GM20000 (cell line): ENCODE measurements around the gene C2orf92.
A peak's percentile ranks its signal among the peaks of the same experiment; 100 is the strongest.

Experiments used
- DNase-seq: peaks from one replicate; pipeline ENCODE4 v3.0.0; 2012; ENCODE audit warnings: low spot score
- TF ChIP-seq, protein P1 (sequence below): IDR thresholded peaks from 2 replicates; pipeline ENCODE4 v1.5.1; 2012; ENCODE audit warnings: mild to moderate bottlenecking, control low read depth; ENCODE audit errors: extremely low read depth, missing control alignments

Gene C2orf92

DNA sequence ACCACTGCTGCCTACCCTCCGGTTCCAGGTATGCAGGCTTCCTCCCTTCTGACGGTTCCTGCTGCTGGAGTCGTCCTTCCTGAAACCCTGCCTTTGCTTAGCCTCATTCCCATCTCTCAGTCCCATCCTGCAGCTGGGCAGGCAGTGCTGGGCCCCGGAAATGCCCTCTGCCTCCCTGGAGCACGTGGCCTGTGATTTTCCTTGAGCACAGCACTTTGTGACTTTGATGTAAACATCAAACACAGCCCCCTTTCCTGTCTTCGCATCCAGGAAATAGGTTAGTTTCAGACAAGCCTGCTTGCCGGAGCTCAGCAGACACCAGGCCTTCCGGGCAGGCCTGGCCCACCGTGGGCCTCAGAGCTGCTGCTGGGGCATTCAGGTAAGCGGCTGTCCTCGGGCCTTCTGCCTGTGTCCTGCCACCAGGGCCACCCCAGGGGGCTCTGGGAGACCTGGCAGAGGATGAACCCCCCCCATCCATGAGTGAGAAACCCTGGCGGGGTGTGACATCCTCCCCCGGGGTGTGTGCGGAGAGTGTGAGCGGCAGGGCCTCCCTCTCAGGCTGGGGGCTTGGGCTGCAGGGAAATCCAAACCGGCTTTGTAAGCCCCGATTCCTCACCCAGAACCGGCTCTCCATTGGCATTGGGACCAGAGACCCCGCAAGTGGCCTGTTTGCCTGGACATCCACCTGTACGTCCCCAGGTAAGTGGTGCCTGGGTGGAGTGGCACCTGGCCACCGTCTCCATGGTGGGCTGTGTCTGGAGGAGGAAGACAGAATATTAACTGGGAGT lies 44.0 kb downstream of the C2orf92 start, which contains the start of gene ZAP70:
TSS of gene ZAP70 (plus strand) at position 281 of the 788 bp plus-strand sequence. CDS start 10,461 bp downstream, outside the sequence.
- TF ChIP-seq, protein P1, sequence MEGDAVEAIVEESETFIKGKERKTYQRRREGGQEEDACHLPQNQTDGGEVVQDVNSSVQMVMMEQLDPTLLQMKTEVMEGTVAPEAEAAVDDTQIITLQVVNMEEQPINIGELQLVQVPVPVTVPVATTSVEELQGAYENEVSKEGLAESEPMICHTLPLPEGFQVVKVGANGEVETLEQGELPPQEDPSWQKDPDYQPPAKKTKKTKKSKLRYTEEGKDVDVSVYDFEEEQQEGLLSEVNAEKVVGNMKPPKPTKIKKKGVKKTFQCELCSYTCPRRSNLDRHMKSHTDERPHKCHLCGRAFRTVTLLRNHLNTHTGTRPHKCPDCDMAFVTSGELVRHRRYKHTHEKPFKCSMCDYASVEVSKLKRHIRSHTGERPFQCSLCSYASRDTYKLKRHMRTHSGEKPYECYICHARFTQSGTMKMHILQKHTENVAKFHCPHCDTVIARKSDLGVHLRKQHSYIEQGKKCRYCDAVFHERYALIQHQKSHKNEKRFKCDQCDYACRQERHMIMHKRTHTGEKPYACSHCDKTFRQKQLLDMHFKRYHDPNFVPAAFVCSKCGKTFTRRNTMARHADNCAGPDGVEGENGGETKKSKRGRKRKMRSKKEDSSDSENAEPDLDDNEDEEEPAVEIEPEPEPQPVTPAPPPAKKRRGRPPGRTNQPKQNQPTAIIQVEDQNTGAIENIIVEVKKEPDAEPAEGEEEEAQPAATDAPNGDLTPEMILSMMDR = no peak

DNA sequence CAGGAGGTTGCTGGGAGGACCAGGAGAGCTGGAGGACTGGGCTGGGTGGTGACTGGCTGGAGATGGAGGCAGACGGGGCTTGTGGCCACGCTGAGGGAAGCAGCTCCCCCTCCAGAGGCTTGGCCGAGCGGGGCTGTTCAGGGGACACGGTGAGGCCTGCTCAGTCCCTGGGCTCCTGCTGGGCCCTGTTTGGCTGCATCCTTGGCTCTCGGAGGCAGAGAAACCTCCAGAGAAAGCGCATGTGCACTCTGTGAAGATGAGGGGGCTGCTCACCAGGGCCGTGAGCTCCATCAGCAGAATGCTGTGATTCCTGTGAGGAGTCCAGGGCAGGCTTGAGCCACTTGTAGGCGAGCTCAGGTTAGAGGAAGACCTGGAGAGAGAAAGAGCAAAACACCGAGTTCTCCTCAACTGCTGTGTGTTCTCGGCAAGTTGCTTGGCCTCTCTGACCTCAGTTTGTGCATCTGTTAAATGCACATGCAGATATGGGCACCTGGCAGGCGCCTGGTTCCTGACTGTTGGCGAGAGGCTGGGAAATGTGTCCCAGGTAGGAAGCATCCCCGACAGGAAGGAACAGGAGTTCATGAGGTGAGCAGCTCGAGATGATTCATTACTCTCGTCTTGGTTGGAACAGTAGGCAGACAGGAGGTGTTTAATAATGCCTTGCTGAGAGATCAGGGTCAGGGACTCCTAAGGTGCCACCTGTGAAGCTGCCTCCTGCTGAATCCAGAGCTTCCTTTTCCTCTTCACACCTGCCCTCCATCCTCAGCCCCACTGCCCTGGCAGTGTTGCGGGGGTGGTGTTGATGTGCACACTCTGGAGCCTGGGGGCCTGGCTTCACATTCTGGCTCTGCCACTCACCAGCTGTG lies 44.8 kb downstream of the C2orf92 start:
- DNase-seq = no peak
- TF ChIP-seq, protein P1 = no peak

More for the DNA sequence above, 44.0 kb downstream of the C2orf92 start, which contains the start of gene ZAP70:
- DNase-seq = peak; percentile 35

DNA sequence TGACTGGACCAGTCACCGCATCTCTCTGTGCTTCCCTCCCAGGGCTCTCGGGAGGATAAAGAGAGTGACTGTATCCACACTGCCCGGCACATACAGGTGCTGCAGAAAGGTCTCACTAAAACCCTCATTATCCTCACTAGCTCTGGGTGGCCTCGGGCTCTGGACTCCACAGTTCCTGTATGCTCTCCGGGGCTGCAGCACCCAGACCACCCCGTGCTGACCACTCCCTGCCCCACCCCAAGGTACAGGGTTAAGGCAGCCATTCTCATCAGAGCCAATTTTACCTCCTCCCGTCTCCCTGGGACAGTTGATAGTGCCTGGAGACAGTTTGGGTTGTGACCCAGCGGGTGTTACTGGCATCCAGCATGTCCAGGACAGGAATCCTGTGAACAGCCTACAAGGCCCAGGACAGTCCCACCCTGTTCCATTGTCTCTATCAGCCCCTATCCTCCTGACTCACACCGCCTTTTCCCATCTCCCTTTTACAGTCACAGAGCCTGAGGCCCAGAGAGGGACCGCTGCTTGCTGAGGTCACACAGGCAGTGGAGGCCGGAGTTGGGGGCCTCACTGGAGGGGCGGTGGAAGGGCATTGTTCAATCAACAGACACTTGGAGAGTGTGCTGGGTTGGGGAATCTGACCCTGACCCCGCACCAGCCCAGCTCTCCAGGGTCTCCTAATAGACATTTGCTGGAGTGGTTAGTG lies 45.6 kb downstream of the C2orf92 start:
- no peak for DNase-seq
- TF ChIP-seq, protein P1 = no peak

DNA sequence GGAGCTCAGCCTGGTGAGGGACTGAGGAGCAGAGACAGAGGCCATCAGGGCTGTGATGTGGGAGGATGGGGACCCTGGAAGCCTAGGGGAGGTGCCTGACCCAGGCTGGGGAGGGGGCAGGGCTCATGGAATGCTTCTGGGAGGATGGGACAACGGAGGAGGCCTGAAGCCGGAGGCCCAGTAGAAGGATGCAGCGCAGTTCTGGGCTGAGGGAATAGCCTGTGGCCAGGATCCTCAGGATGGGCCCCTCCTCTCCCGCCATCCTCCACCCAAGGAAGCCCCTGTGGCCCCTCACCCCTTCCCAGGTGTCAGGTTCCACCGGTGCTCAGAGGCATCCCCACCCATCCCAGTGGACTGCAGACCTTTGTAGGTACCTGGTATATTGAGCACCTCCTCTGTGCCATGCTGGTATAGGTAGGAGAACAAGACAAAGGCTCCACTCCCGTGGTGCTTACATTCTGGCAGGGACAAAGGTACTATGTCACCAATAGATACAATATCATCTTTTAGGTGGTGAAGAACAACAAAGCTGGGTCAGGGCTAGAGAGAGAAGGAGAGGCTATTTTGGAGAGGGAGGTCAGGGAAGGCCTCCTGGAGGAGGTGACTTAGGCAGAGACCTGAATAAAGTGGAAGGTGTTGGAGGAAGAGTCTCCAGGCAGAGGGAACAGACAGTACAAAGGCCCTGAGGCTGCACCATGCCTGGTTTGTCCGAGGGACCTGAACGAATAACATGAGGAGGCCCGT lies 46.6 kb downstream of the C2orf92 start:
- TF ChIP-seq, protein P1 = no peak

DNA sequence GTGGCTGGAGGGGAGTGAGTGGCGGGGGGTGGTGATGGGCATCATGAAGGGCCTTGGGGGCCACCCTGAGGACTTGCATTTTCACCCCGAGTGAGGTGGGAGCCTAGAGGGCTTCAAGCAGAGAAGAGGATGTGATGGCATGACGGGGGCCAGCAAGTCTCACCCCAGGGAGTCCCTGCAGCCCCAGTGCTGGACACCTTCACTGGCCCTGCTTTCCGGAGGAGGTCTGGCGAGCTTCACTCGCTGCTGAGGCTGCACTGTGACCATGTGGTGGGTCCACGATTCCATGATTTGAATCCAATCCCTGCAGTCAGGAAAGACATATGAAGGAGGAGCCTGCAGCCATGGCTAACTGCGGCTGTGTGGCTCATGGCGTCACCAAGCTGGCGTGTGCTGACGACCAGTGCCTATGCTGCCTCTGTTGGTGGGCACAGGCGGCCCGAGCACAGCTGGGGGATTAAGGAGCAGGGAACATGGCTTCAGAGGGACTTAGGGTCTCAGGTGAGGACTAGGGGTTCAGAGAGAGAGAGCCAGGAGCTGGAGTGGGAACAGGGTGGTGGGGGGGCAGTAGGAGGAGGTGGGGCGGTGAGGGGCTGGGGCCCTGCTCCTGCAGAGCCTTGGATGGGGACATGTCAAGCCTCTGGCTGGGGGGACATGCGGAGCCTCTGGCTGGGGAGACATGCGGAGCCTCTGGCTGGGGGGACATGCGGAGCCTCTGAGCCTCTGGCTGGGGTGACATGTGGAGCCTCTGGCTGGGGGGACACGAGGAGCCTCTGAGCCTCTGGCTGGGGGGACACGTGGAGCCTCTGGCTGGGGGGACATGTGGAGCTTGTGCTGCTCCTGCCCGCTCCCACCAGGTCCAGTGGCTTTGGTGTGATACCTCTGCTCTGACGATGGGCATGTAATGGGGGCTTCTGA lies 47.4 kb downstream of the C2orf92 start:
- TF ChIP-seq, protein P1 = no peak

More for the DNA sequence above, 46.6 kb downstream of the C2orf92 start:
- DNase-seq = no peak

DNA sequence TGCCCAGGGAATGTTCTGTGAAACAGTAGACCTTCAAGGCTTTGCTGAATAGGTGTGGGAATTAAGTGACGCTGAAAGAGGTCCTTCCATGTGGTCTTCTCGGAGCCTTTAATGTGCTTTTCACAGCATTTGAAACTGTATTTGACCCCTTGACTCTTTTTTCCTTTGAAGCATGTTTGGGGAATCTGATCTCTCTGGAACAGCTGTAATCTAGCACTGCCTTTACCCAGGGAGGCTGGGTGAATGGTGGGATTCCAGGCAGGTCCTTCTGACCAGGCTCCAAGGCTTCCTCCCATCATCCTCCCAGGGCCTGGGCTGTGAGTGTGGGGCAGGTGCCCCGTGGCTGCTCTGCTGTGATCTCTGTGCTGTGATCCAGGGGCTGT lies 48.1 kb downstream of the C2orf92 start:
- TF ChIP-seq, protein P1 = no peak
- DNase-seq = no peak

More for the DNA sequence above, 47.4 kb downstream of the C2orf92 start:
- DNase-seq = no peak
